Neural progenitor cell (in vitro differentiated cells): Measurements from ENCODE around the gene DZIP1L. TPM values are rescaled to one million over a fixed set of nuclear protein-coding genes. Genes with fewer than 3 reads are reported as not detected.
A peak's percentile ranks its signal among the peaks of the same experiment; 100 is the strongest.

Source experiments
- DNase-seq: peaks from one replicate; pipeline ENCODE4 v3.0.0-alpha.2; 2016; ENCODE audit warnings: low spot score
- H2AFZ ChIP-seq: fragments of 200-600 bp; sonication (generic); replicated peaks from 2 replicates; pipeline ENCODE4 v1.6.1; 2016; ENCODE audit warnings: antibody characterized with exemption
- H3F3A ChIP-seq: fragments of 200-600 bp; sonication (generic); 2 replicates; pipeline ENCODE4 v1.6.1; 2016; ENCODE audit warnings: antibody characterized with exemption, low read depth
- H3K27ac ChIP-seq: fragments of 200-600 bp; sonication (generic); 2 replicates; pipeline ENCODE4 v1.5.1; 2016; ENCODE audit warnings: mild to moderate bottlenecking
- H3K27me3 ChIP-seq: fragments of 200-600 bp; sonication (generic); 2 replicates; pipeline ENCODE4 v1.6.1; 2016; ENCODE audit warnings: mild to moderate bottlenecking, moderate library complexity
- H3K36me3 ChIP-seq: fragments of 200-600 bp; sonication (generic); 2 replicates; pipeline ENCODE4 v1.5.1; 2016
- H3K4me1 ChIP-seq: fragments of 200-600 bp; sonication (generic); 2 replicates; pipeline ENCODE4 v1.6.1; 2016; ENCODE audit warnings: mixed run types
- H3K4me2 ChIP-seq: fragments of 200-600 bp; sonication (generic); 2 replicates; pipeline ENCODE4 v1.6.1; 2016
- H3K4me3 ChIP-seq: fragments of 200-600 bp; sonication (generic); 2 replicates; pipeline ENCODE4 v1.5.1; 2016
- H3K79me2 ChIP-seq: fragments of 200-600 bp; sonication (generic); 2 replicates; pipeline ENCODE4 v1.6.1; 2016; ENCODE audit warnings: low read depth
- H3K9ac ChIP-seq: fragments of 200-600 bp; sonication (generic); 2 replicates; pipeline ENCODE4 v1.6.1; 2016
- H3K9me3 ChIP-seq: fragments of 200-600 bp; sonication (generic); 2 replicates; pipeline ENCODE4 v1.5.1; 2016; ENCODE audit warnings: low read depth
- H4K20me1 ChIP-seq: fragments of 200-600 bp; sonication (generic); 2 replicates; pipeline ENCODE4 v1.6.1; 2016; ENCODE audit warnings: low read depth
- H3K27ac Mint-ChIP-seq: 3 replicates; pipeline ENCODE4 v1.8.0; 2021; ENCODE audit warnings: mixed read lengths
- H3K27me3 Mint-ChIP-seq: 2 replicates; pipeline ENCODE4 v1.8.0; 2022; ENCODE audit warnings: low read depth, mild to moderate bottlenecking, inconsistent platforms, moderate library complexity, mixed read lengths; ENCODE audit not compliant: insufficient read depth
- H3K36me3 Mint-ChIP-seq: 3 replicates; pipeline ENCODE4 v1.8.0; 2021; ENCODE audit warnings: mixed read lengths
- H3K4me1 Mint-ChIP-seq: 3 replicates; pipeline ENCODE4 v1.8.0; 2021; ENCODE audit warnings: mixed read lengths
- H3K4me3 Mint-ChIP-seq: 3 replicates; pipeline ENCODE4 v1.8.0; 2021; ENCODE audit warnings: mild to moderate bottlenecking, moderate library complexity, mixed read lengths
- H3K9me3 Mint-ChIP-seq: 3 replicates; pipeline ENCODE4 v1.8.0; 2020; ENCODE audit warnings: mixed read lengths
- CTCF ChIP-seq: fragments of 200-600 bp; sonication (generic); IDR thresholded peaks from 2 replicates; pipeline ENCODE4 v1.5.1; 2017; ENCODE audit warnings: antibody characterized with exemption, mild to moderate bottlenecking
- EZH2 ChIP-seq: fragments of 200-600 bp; sonication (generic); IDR thresholded peaks from 2 replicates; pipeline ENCODE4 v1.6.1; 2017; ENCODE audit warnings: antibody characterized with exemption, mild to moderate bottlenecking, moderate library complexity
- EZH2phosphoT487 ChIP-seq: fragments of 200-600 bp; sonication (generic); IDR thresholded peaks from 2 replicates; pipeline ENCODE4 v1.6.1; 2017; ENCODE audit warnings: antibody characterized with exemption
- total RNA-seq: library from RNA; depleted of rRNA; stranded (reverse); fragments of >200 nt; gene quantifications from 2 replicates; pipeline ENCODE4 v1.2.3, GENCODE V29; 2015; ENCODE audit warnings: low replicate concordance

The DZIP1L gene
- total RNA-seq, 1 donor from 2014 or later = 10.4 TPM

- H3K4me1 ChIP-seq = peaks cover 7% of the 10 kb centered on the region
- no peak overlapping the region for H2AFZ ChIP-seq
- H3K27me3 ChIP-seq = no peaks in the 10 kb centered on the region
- no peaks in the 10 kb centered on the region for H3K79me2 ChIP-seq
- H3K9me3 ChIP-seq = no peaks in the 10 kb centered on the region
- Mint-ChIP-seq H3K4me1 (peaks cover 12% of the 10 kb centered on the region), H3K4me3 (no peak overlapping the region), H3K27ac (no peak overlapping the region), H3K27me3 (no peaks in the 10 kb centered on the region), H3K9me3 (peaks cover 5% of the 10 kb centered on the region), H3K36me3 (peaks cover 22% of the 10 kb centered on the region)
- H3K4me3 ChIP-seq = no peak overlapping the region
- no peaks in the 10 kb centered on the region for H3F3A ChIP-seq
- no peak for TF ChIP-seq EZH2
- TF ChIP-seq CTCF = no peak
- TF ChIP-seq EZH2phosphoT487 = no peak
- no peak for DNase-seq
- H4K20me1 ChIP-seq = no peaks in the 10 kb centered on the region
- H3K27ac ChIP-seq = no peak overlapping the region
- no peak overlapping the region for H3K9ac ChIP-seq
- H3K4me2 ChIP-seq = no peak overlapping the region
- peaks cover 4% of the 10 kb centered on the region for H3K36me3 ChIP-seq
Observed at GRCh38 chr3:138070006-138070405, 45.4 kb downstream of the DZIP1L start.

DNA sequence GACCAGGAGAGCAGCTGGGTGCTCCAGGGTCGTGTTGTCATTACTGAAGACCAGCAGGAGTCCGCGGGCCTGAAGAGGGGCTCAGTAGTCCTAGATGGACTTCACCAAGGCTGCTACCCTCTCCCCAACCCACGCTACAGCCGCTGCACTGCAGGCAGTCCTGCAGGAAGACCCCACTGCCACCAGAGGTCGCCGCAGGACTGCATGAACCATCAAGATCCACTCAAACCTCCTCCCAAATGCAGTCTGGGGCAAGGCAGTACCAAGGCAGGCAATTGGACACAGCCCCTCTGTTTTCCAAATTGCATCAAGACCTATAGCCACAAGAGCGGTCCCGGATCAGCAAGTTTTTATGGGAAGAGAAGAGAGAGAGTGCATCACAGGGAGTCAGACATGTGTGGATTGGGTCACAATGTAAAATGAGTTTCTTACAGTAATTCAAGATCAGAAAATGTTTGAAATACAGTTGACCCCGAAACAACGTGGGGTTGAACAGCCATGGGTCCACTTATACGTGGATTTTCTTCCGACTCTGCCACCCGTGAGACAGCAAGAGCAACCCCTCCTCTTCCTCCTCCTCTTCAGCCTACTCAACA, 46.7 kb downstream of the DZIP1L start:
- H2AFZ ChIP-seq = no peak overlapping the region
- Mint-ChIP-seq H3K4me3 (no peak overlapping the region), H3K9me3 (no peaks in the 10 kb centered on the region), H3K36me3 (peaks cover 20% of the 10 kb centered on the region), H3K4me1 (peaks cover 12% of the 10 kb centered on the region), H3K27me3 (no peaks in the 10 kb centered on the region), H3K27ac (no peak overlapping the region)
- H4K20me1 ChIP-seq = no peaks in the 10 kb centered on the region
- H3K4me2 ChIP-seq = no peak overlapping the region
- peaks cover 4% of the 10 kb centered on the region for H3K36me3 ChIP-seq
- TF ChIP-seq CTCF = peak; percentile 98
- no peak for TF ChIP-seq EZH2
- no peaks in the 10 kb centered on the region for H3K79me2 ChIP-seq
- H3F3A ChIP-seq = no peaks in the 10 kb centered on the region
- H3K9ac ChIP-seq = no peak overlapping the region
- peaks cover 7% of the 10 kb centered on the region for H3K4me1 ChIP-seq
- no peaks in the 10 kb centered on the region for H3K9me3 ChIP-seq
- peak; percentile 86 for DNase-seq
- H3K4me3 ChIP-seq = no peak overlapping the region
- no peaks in the 10 kb centered on the region for H3K27me3 ChIP-seq
- H3K27ac ChIP-seq = no peak overlapping the region

DNA sequence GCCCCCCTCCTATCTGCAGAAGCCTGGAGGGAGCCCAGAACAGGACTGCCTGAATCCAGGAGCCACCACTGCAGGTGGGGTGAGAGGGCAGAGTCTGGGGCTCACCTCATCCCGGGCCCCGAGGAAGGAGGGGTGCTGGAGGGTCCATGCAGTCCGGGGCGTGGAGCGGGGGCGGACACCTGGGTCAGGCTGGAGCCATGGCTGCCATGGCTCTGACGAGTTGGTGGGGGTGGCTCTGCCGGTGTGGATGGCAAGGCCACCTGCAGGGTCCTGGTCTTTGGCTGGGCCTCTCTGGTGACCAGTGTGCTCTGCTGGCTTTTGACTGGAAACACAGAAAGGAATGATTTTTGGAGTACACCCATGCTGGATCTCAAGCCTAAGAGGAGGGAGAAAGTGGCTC, 47.4 kb downstream of the DZIP1L start:
- H3K4me3 Mint-ChIP-seq = no peak overlapping the region
- H3K36me3 Mint-ChIP-seq = peaks cover 16% of the 10 kb centered on the region
- peaks cover 12% of the 10 kb centered on the region for H3K4me1 Mint-ChIP-seq
- Histone ChIP-seq H3K9ac (no peak overlapping the region), H3K9me3 (no peaks in the 10 kb centered on the region), H3K4me3 (no peak overlapping the region), H4K20me1 (no peaks in the 10 kb centered on the region), H3K27me3 (no peaks in the 10 kb centered on the region), H2AFZ (no peak overlapping the region), H3F3A (no peaks in the 10 kb centered on the region), H3K79me2 (no peaks in the 10 kb centered on the region), H3K4me1 (peaks cover 6% of the 10 kb centered on the region), H3K4me2 (no peak overlapping the region), H3K36me3 (peaks cover 4% of the 10 kb centered on the region), H3K27ac (no peak overlapping the region)
- H3K27ac Mint-ChIP-seq = no peak overlapping the region
- H3K27me3 Mint-ChIP-seq = no peaks in the 10 kb centered on the region
- DNase-seq = no peak
- no peak for TF ChIP-seq EZH2phosphoT487
- TF ChIP-seq EZH2 = no peak
- TF ChIP-seq CTCF = no peak
- H3K9me3 Mint-ChIP-seq = no peaks in the 10 kb centered on the region
